Head of caudate nucleus (tissue), 42 donors: ENCODE measurements around the gene CLDN24.

ENCODE experiments used
- DNase-seq, 42 donors: peaks; one replicate each; pipeline versions ENCODE4 v3.0.0 to v3.0.0-alpha.2; 2020 to 2021; ENCODE audit warnings: mixed read lengths in 7 of 42
- intact Hi-C: fragments of 100-400 bp; cut with DNase I; formaldehyde crosslinking; loops from one replicate; pipeline ENCODE4 v1.15.0; 2022

Gene CLDN24

GRCh38 chr4:183295711-183296110 is 26.5 kb downstream of the CLDN24 start:
- intact Hi-C loops: no loop called here
- DNase-seq: no peak

GRCh38 chr4:183291070-183291469 is 31.2 kb downstream of the CLDN24 start:
- DNase-seq: no peak
- intact Hi-C loops: no loop called here

- DNase-seq: no peak
- intact Hi-C loops: no loop called here
Observed at GRCh38 chr4:183289688-183290087, 32.5 kb downstream of the CLDN24 start.

GRCh38 chr4:183288955-183289354 is 33.3 kb downstream of the CLDN24 start:
- intact Hi-C loops: no loop called here

DNA sequence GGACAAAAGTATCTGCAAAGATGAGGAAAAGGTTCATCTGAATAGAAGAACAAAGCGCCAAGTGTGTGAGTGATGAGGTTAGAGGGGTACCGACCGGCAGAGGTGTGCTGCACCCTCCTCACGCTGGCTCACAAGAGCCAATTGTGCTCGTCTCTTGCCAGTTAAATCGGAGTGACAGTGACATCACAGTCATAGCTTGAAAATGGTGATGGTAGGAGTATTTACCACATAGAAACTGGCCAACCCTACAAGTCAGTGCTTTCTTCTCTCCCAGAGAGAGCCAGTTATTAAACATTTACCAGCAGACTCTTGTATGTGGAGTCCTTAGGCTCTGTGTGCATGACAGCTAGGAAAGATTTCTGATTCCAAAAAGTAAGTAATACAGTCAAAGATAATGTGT is 34.5 kb downstream of the CLDN24 start:
- intact Hi-C loops: no loop called here
- no peak for DNase-seq

More at GRCh38 chr4:183288955-183289354, 33.3 kb downstream of the CLDN24 start:
- DNase-seq: no peak

DNA sequence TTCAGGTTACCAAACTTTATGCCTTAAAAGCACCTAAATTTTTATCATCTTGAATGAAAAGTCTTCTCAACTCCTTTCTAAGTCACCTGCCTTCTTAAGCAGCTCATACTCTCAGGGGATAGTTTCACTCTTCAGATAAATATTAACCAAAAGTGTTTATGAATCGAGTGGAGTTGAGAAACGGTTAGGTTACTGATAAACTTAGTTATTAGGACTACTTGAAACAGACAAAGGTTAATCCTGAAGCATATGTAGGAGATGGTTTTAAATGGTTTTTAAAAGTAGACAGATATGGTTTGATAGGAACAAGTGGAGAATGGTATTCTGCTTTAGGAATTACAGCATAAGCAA is 34.9 kb downstream of the CLDN24 start:
- no peak for DNase-seq
- intact Hi-C loops: no loop called here

- no peak for DNase-seq
- intact Hi-C loops: no loop called here
Observed at GRCh38 chr4:183286590-183287308, 35.5 kb downstream of the CLDN24 start.

DNA sequence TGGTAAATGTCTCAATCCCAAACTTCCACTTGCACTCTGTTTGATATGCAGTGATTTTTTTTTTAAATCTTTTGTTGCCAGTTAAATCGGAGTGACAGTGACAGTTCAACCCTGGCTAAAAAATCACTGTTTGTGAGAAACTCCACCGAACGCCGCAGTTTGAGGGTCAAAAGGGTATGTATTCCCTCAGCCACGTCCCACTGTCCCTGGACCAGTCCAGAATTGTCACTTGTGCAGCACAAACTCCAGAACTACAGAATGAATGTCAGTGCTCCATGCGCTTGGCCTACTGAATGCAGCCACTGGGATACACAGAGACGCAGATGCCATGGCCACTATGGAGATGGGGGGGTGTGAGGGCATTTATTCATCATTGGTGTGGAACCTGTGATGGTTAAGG is 36.3 kb downstream of the CLDN24 start:
- DNase-seq: no peak
- intact Hi-C loops: no loop called here

GRCh38 chr4:183284965-183285364 is 37.3 kb downstream of the CLDN24 start:
- intact Hi-C loops: no loop called here
- DNase-seq: no peak

GRCh38 chr4:183284258-183284785 is 37.9 kb downstream of the CLDN24 start:
- DNase-seq: no peak
- intact Hi-C loops: no loop called here

- DNase-seq: no peak
- intact Hi-C loops: no loop called here
Observed at GRCh38 chr4:183276106-183276505, 46.1 kb downstream of the CLDN24 start.

DNA sequence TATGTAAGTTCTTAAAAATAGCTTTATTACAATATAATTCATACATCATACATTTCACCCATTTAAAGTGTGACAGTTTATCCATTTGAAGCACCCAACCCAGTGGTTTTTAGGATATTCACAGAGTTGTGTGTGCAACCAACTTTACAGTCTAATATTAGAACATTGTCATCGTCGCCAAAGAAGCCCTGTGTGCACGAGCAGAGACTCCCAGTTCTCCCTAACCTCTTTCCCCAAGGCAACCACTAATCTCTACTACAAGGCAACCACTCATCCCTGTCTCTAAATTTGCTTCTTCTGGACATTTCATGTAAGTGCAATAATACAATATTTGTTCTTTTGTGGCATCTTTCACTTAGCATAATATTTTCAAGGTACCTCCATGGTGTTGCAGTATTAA is 49.8 kb downstream of the CLDN24 start:
- DNase-seq: no peak
- intact Hi-C loops: no loop called here
